ENCODE data around the gene NFYB.
"Not testable (repeated sequence)": the region's sequence is repeated elsewhere in the genome, so short reads cannot be mapped to it uniquely, and the experiment has no call there.

NFYB gene

DNA sequence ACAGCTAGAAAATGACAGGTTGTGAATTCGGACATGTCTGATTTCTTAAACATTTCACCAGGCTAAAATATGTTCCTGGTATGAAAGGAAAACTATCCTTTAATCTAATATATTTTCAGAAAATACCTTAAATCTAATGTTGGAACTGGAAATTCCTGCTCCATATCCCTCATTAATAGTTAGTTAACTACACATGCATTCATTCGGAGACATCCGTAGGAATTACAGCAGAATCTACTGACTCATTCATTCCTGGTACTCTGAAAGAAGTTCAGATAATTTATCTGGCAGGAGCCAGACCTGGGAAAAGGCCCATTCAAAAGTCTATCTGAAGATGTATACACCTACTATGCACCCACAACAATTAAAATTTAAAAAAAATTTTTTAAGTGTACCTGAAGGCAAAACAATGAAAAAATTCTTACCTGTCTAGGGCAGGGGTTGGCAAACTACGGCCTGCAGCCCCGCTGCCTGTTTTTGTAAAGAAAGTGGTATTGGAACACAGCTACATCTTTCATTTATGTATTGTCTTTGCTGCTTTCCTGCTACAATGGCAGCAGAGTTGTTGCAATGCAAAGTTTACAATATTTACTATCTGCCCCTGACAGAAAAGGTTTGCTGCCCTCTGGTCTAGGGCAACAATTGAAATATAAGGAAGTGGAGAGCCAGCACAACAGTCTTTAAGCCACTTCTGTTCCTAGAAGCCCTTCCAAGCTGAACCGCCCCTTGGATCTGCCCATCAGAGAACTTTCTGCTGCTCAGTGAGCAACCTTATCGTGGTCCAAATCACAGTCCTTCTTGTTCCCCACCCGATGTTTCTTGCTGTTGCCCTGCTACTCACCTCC, 17.9 kb upstream of the NFYB start:
- DNase-seq, result no peak

DNA sequence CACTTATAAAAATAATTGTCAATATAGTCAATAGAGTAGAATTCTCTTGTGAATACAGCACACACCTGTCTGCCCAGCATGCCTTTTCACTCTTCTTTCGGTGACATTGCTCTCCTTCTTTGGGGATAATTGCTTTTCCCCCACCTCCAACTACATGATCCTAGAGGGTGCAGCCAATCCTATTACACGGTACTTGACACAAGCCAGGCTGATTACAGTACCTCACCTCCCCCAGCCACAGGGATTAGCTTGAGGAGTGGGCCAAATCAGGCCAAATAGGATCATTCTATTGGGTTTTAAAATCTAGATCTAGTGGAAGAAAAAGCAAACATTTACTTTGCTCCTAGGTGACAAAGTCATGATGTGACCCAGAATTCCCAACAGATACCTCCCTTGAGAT, 16.8 kb upstream of the NFYB start:
- DNase-seq, result peak; percentile 98

DNA sequence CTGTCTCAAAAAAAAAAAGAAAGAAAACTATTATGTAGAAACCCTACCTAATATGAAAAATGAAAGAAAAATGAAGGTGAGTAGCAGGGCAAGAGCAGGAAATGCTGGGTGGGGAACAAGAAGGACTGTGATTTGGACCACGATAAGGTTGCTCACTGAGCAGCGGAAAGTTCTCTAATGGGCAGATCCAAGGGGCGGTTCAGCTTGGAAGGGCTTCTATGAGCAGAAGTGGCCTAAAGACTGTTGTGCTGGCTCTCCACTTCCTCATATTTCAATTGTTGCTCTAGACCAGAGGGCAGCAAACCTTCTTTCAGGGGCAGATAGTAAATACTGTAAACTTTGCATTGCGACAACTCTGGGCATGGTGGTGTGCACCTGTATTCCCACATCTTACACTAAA, 16.3 kb upstream of the NFYB start:
- DNase-seq, result no peak

DNA sequence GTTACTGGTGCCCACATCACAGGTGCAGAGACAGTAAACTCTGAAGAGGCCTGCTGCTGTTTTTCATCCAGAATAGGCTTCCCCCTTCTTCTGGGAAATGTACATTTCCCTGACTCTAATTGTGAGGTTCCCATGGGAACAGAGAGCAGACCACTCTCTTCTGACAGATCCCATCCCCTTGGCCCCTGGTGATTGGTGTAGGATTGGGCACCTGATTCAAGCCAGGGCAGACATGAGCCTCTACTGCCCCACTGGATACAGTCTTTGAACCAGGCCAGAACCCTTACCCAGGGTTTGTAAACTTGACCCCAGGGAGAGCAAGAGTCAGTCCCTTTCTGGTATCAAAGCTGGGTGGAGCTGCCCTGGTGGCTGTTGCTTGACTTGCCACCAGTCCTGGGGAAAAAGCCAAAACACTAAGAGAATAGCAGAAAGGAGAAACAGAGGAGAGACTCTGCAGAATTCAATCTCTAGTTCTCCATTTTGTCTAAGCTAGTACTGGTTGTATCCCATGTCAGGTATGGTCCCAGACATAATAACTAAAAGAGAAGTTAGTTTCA, 14.8 kb upstream of the NFYB start:
- peak; percentile 31 for DNase-seq

DNA sequence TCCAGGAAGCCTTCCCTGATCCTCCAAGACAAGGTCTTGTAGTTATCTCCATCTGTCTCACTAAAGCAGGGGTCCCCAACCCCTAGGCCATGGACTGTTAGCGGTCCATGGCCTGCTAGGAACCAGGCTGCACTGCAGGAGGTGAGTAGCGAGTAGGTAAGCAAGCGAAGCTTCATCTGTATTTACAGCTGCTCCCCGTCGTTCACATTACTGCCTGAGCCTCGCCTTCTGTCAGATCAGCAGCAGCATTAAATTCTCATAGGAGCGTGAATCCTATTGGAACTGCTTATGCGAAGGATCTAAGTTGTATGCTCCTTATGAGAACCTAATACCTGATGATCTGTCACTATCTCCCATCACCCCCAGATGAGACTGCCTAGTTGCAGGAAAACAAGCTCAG, 12.4 kb upstream of the NFYB start:
- peak; percentile 87 for DNase-seq

DNA sequence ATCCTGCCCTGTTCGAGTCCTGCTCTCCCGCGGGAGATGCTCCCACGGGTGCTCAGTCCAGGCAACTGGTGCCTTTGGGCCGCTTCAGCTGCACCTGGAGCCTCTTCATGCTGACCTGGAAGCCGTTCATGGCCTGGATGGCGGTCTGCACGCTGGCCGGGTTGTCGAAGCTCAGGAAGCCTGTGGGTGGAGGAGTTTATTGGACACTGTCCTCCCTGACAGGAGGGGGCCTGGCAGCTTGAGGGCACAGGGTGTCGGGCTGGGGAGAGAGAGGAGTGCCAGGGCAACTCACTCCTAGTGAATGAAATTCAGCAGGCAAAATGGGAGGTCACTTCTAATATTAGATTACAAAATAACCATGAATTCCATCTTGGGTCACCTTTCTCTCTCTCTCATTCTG, 9.3 kb upstream of the NFYB start:
- DNase-seq, result no peak

DNA sequence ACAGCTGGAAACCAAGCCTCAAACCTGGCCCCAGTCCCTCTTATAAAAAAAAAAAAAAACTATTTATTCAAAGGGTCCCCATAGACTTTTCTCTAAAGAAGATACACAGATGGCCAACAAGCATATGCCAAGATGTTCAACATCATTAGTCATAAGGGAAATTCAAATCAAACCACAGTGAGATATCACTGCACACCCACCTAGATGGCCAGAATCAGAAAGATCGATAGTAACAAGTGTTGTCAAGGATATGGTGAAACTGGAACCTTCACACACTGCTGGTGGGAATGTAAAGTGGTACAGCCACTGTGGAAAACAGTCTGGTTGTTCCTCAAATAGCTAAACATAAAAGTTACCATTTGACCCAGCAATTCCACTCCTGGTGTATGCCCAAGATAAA, 5.9 kb upstream of the NFYB start:
- no peak for DNase-seq

DNA sequence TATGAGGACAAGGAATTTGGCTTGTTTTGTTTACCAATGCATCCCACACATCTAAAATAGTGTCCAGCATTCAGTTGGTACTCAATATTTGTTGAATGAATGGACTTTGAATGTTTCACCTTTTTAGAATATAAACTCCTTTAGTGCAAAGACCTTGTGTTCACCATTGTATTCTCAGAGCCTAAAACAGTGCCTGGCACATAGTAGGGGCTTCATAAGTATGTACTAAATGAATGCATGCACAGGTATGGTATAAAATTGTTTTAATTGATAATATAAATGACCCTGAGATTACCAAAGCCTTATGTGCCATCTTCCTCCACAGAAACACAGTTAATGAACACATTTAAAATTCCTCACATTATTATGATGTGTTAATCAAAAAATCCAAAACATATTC, 5.0 kb upstream of the NFYB start:
- no peak for DNase-seq

DNA sequence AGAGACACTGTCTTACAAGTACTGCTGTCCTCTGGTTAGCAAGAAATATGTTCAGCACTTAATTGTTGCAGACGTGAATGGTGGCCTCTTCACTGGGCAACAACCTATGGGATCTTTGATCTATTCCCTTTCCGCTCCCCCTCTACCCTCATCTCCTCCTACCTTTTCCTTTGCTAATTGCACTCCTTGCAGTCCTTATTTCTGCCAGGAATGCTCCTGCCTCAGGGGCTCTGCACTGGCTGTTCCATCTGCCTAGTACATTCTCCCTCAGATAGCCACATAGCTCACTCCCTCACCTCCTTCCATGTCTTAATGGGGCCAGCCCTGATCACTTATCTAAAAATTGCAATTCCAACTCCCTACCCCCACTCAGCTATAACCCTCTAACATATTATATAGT, 4.5 kb upstream of the NFYB start:
- DNase-seq, result no peak

DNA sequence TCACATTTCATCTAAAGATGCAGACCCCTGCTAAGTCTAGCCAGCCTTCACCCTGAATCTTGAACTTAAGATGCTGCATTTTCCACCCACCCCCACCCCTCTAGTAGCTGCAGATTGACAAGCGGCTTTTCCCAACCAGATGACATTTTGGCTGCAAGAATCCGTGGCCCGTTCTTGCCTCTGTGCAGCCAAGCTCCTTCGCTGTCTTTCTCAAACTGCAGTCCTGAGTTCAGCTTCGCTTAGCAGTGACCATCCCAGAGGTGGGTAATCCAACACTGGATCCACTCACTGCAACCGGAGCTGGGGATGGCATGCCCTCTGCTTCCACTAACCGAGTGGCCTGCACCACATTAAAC, 765 bp upstream of the NFYB start:
- peak; percentile 43 for DNase-seq

DNA sequence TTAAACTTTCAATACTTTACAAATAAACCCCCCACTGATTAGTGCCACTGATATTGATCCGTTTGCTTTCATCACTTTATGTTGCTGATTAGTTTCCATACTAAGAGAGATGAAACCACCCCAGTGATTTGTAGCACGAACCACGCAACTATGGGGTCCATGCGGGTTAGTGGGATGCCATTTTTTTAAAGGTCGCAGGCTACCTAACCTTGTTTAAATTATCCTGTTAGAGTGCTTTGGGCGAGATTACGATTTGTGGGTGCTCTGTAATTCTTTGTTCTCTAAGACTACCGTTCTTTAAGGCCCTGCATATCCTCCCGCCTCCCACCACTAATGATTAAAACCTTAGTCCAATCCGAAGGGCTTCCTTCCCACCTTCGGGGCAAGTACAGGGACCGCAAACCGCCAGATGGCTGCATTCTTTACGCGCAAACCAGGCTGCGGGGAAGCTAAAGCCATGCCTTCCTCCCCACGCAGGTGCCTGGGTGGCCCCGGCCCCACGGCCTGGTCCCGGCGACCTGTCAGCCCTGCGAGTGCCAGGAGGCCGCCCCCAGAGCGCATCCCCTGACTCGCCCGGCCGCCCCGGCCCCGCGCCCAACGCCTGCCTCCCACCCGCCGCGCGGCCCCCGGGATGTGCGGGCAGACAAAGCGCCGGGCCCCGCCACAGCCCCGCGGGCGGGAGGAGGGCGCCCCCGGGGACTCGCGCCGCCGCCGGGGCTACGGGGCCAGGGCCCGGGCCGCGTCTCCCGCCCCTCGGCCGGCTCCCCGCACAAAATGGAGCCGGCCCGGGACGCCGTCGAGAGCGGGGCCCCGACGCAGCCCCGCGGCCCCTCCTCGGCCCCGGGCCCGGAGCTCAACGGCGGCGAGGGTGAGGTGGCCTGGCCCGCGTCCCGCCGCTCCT, 759 bp downstream of the NFYB start:
- DNase-seq, result peak; percentile 81

DNA sequence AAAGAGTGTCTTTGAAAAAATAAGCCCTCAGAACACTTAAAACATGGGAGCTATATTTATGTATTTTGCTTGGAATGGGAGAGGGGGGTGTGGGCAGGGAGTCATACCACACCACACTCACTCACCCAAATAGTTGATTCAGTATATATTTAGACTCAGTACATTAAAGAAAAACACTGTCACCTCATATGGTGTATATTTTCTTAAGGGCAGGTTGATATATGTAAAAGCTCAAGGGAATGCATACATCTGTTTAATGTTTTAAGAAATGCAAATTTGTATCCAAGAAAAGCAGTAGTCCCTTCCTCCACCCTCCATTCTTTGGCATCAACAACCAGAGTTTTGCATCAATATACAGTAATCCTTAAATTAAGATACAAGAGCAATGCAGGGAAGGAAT, 1.4 kb downstream of the NFYB start:
- peak; percentile 48 for DNase-seq

DNA sequence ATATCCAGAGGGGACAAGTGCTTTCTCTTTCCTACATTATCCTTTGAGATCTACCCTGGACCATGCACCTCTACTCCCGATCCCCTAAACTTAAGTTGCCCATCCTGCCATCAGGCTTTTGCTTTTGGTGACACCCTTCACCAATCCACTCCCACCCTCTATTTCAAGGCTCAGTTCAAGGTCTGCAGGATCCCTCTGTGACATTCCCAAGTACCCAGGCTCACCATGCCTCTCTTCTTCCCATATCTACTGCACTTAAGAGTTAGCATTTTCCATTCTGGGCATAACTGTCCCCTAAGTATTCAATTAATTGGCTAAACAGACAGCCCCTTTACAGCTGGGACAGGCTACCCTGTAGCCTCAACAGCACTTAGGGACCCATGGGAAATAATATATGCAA, 3.1 kb downstream of the NFYB start:
- no peak for DNase-seq

DNA sequence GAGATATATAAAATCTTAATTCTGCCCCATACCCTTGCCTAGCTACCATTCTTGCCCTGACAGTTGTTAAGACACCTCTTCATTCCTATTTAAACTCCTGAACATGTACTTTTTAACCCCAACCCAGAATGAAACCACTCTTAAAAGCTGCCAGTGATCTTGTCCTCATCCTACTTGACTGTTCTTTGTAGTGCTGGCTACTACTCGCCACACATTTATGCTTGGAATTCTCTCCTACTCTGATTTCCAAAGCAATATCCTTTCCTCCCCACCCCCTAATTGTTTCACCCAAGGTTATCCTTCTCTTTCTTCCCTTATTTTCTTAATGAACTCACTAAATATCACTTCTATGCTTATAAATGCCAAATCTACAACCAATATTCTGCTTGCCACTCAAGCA, 4.1 kb downstream of the NFYB start:
- no peak for DNase-seq

DNA sequence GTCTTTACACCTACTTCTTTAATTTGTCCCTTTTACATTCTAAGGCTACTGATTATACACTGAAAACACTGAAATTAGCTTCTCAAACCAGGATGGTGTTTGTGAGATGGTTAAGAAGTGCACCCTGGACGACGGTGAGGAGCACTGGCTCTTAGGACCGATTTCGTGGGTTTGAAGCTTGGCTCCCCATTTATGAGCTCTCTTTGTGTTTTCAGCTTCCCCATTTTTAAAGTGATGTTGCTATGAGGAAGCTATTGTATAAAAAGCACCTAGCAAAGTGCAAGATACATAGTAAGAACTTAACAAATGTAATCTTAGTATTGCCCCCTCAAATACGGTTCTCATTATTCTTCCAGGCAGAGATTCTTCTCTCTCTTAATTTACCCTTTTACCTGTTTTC, 4.7 kb downstream of the NFYB start:
- DNase-seq, result no peak

DNA sequence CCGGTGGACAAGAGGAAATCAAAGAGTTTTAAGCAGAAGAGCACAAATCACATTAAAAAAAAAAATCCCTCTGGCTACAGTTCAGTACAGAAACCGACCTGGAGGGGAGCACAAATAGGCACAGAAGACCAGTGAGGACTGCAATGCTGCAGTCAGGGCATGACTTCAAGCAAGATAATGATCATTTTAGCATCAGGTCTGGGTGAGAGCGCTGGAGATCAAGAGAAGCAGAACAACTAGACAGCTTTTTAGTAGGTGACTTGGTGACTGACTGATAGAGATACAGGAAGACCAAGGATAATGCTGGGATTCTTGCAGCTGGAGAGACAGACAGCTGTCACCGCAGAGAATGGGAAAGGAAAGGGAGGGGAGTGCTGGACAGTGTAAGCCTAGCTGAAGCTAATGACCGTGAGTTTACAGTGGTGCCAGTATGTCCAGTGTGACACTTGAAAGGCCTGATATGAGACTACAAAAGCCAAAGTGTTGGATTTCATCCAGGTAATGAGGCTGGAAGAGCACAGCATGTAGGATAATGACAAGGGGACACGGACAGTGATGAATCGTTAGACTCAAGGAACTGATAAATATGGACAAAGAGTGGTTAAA, 5.6 kb downstream of the NFYB start:
- DNase-seq, result peak; percentile 69

DNA sequence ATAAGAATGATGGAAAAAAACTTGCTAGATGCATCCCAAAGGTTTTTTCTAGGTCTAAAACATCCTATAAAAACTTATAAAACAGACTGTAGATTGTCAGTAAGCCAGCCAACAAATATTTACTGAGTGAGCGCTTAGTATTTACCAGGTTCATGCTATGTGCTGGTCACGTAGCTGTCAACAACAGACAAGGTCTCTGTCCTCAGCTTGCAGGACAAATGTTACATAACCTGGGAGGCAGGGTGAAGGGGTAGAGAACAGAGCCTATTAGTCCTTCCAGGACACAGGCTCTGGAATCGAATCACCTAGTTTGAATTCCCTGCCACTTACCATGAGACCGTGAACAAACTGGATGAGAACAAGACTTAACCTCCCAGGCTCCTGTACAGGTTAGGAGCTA, 6.4 kb downstream of the NFYB start:
- DNase-seq, result no peak

DNA sequence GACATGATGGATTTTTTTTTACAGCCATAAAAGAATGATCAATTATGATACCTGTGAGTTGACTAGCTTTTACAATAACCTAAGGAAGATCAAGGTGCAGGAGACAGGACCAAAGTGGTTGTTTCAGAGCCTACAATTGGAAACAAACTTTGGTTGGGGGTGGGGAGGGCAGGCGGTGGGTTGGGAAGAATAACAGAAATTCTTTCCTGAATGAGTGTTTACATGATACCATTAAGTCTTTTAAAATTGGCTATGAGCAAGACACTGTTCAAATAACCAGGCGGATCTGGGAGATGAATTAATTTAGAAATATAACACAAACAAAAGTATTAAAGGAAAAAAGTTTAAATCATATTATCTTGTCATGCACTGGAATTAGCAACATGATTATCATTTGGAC, 7.2 kb downstream of the NFYB start:
- DNase-seq, result no peak

DNA sequence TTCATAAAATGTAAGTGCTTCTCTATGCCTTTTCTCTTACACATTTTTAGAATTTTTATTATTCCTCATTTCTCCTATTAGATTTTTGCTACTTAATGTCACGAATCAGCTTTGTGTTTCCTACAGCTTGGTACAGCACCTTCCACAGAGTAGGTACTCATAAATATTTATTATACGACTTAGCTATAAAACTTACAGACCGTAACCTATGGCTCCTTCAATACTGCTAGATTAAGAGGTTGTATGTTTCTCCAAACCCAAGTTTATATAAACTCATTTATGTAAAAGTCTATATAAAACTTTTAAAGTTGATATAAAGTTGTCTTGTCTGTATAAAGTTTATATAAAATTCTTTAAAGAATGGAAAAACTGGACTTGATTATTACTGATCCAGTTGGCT, 11.5 kb downstream of the NFYB start:
- no peak for DNase-seq

DNA sequence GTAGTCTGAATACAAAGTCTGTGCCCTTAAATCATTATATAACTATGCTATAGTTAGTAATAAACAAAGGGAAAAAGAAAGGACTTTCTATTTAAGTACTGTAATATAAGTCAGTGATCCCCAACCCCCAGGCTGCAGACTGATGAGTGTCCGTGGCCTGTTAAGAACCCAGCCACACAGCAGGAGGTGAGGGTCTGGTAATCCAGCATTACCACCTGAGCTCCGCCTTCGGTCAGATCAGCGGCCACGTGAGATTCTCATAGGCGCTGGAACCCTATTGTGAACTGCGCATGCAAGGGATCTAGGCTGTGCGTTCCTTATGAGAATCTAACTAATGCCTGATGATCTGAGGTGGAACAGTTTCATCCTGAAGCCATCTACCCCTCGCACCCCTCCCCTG, 15.7 kb downstream of the NFYB start:
- DNase-seq, result no peak

DNA sequence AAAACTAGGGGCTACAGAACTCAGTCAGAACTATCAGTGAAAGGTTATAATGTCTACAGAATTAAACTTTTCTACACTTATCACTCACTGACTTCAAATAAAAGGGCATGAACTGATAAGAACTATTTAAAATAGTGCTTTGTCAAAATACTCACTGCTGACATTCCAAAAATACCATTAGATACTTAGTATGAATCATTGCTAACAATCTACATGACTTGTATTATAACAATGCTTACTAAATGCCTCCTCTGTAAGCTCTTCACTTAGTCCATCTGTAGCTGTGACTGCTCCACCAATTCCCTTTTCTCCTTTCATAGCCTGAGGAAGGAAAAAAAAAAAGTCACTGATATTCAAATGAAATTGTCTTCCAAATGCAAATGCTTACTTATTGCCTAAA, 17.0 kb downstream of the NFYB start:
- no peak for DNase-seq

DNA sequence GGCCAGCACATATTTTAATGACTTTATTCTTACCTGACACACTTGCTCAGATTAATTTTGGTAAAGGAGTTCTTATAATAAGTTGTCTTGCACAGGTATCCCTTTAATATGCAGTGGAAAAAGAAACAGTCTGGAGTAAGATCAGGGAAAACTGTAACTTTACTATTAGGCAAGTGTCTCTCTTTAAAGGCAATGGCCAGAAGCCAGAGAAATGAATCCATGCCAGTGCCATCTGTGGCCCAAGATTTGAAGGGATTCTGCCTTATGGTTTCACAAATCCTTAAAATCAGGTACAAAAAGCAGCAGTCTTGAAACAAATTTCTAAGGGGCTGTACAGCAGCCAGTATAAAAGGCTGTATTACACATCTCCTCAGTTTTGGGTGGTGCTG, 22.4 kb downstream of the NFYB start:
- DNase-seq, result no peak

DNA sequence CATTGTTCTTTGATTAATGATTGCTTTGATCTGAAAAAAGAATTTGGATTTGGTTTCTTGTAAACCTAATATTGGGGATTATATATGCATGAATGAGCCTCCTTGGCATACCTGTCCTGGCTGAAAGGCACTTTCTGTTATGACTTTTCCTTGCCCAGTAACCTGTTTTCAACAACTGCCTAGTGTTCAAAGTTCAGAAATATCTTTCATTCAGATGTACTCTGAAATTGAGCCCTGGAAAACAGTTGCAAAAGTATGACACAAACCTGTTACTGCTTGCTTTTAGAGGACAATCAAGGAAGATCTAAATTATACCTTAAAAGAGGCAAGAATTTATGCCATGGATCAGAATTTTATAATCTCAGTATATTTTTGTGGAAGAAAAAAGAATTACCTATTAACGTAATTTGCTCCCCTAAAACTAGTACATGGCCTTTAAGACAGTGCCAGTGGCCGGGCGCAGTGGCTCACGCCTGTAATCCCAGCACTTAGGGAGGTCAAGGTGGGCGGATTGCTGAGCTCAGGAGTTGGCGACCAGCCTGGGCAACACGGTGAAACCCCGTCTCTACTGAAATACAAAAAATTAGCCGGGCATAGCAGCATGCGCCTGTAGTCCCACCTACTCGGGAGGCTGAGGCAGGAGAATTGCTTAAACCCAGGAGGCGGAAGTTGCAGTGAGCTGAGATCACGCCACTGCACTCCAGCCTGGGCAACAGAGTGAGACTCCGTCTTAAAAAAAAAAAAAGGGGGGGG, 23.0 kb downstream of the NFYB start:
- DNase-seq, result not testable (repeated sequence)
